IMR-90 (cell line): Measurements from ENCODE around the gene FARS2. TPM values are rescaled to one million over a fixed set of nuclear protein-coding genes. Genes with fewer than 3 reads are reported as not detected.

Experiments
- ATAC-seq: fragments of 200-7000 bp; cut with Tn5 transposase; 2 replicates; pipeline ENCODE4 v1.9.1; 2020; ENCODE audit warnings: low read depth, mild to moderate bottlenecking, moderate library complexity
- BruUV-seq: library from RNA; stranded (reverse); fragments of 400-500 nt; replicated peaks from 2 replicates; lab custom pipeline; 2021; lab: Mats Ljungman, UMichigan
- CTCF ChIA-PET: fragments of 300-600 bp; formaldehyde crosslinking; extraction: SDS; loops from one replicate; lab custom pipeline; 2021; ENCODE audit warnings: antibody characterized with exemption; lab: Yijun Ruan, JAX
- POLR2A ChIA-PET: fragments of 300-600 bp; sonication (Branson Sonifier 250); formaldehyde crosslinking; loops from one replicate; lab custom pipeline; 2022; ENCODE audit warnings: antibody characterized with exemption; ENCODE audit not compliant: unreplicated experiment; lab: Charles Lee
- DNase-seq: peaks from one replicate; pipeline ENCODE4 v3.0.0; 2013
- H2AFZ ChIP-seq: replicated peaks from 2 replicates; pipeline ENCODE3; 2013; ENCODE audit warnings: low read length, mild to moderate bottlenecking; ENCODE audit not compliant: poor library complexity
- H2AK5ac ChIP-seq: 2 replicates; pipeline ENCODE4 v1.6.1; 2013; ENCODE audit warnings: low read depth, low read length, inconsistent platforms
- H2AK9ac ChIP-seq: replicated peaks from 2 replicates; pipeline ENCODE3; 2013; ENCODE audit warnings: mild to moderate bottlenecking, low read depth, low read length, moderate library complexity; ENCODE audit not compliant: poor library complexity
- H2BK120ac ChIP-seq: 2 replicates; pipeline ENCODE4 v1.6.1; 2013; ENCODE audit warnings: low read depth, low read length, inconsistent platforms
- H2BK15ac ChIP-seq: 3 replicates; pipeline ENCODE4 v1.6.1; 2013; ENCODE audit warnings: low read depth, low read length, inconsistent platforms
- H2BK20ac ChIP-seq: 2 replicates; pipeline ENCODE4 v1.6.1; 2013; ENCODE audit warnings: low read depth, mild to moderate bottlenecking, inconsistent platforms, low read length, moderate library complexity
- H2BK5ac ChIP-seq: 2 replicates; pipeline ENCODE4 v1.6.1; 2013; ENCODE audit warnings: mild to moderate bottlenecking, low read depth, low read length, inconsistent platforms; ENCODE audit not compliant: poor library complexity, severe bottlenecking
- H3K14ac ChIP-seq: replicated peaks from 2 replicates; pipeline ENCODE4 v1.6.1; 2013; ENCODE audit warnings: low read depth, low read length, inconsistent platforms
- H3K18ac ChIP-seq: 2 replicates; pipeline ENCODE4 v1.6.1; 2013; ENCODE audit warnings: low read depth, low read length, control low read depth
- H3K23ac ChIP-seq: 2 replicates; pipeline ENCODE4 v1.6.1; 2013; ENCODE audit warnings: low read depth, low read length, inconsistent platforms
- H3K27ac ChIP-seq: 2 replicates; pipeline ENCODE4 v1.5.1; 2013; ENCODE audit warnings: mild to moderate bottlenecking, control low read depth, low read length; ENCODE audit not compliant: insufficient read depth
- H3K27me3 ChIP-seq: 2 replicates; pipeline ENCODE4 v1.6.1; 2013; ENCODE audit warnings: low read length; ENCODE audit not compliant: control insufficient read depth, insufficient read depth
- H3K36me3 ChIP-seq: 2 replicates; pipeline ENCODE4 v1.6.1; 2013; ENCODE audit warnings: low read length, mixed read lengths; ENCODE audit not compliant: control insufficient read depth, insufficient read depth
- H3K4ac ChIP-seq: 2 replicates; pipeline ENCODE4 v1.6.1; 2013; ENCODE audit warnings: low read depth, low read length, inconsistent platforms
- H3K4me1 ChIP-seq: 2 replicates; pipeline ENCODE4 v1.6.1; 2013; ENCODE audit warnings: low read length, mixed read lengths; ENCODE audit not compliant: control insufficient read depth, insufficient read depth
- H3K4me2 ChIP-seq: 2 replicates; pipeline ENCODE4 v1.6.1; 2013; ENCODE audit warnings: low read depth, mild to moderate bottlenecking, control low read depth, low read length, moderate library complexity
- H3K4me3 ChIP-seq: 2 replicates; pipeline ENCODE4 v1.5.1; 2013; ENCODE audit warnings: low read depth, mild to moderate bottlenecking, control low read depth, low read length, moderate library complexity; ENCODE audit not compliant: insufficient read depth
- H3K56ac ChIP-seq: 2 replicates; pipeline ENCODE4 v1.6.1; 2013; ENCODE audit warnings: low read length, inconsistent platforms; ENCODE audit not compliant: insufficient read depth; ENCODE audit errors: extremely low read depth
- H3K79me1 ChIP-seq, 2 experiments: 2 replicates each; pipeline ENCODE4 v1.6.1; 2013; ENCODE audit warnings: low read length in 2 of 2, inconsistent platforms in 1 of 2, low read depth in 1 of 2
- H3K9ac ChIP-seq: 2 replicates; pipeline ENCODE4 v1.6.1; 2013; ENCODE audit warnings: low read depth, low read length, control low read depth
- H3K9me1 ChIP-seq: 2 replicates; pipeline ENCODE4 v1.6.1; 2013; ENCODE audit warnings: low read length, inconsistent platforms; ENCODE audit not compliant: insufficient read depth
- H3K9me3 ChIP-seq: 2 replicates; pipeline ENCODE4 v1.6.1; 2013; ENCODE audit warnings: low read length; ENCODE audit not compliant: control insufficient read depth, insufficient read depth
- H4K20me1 ChIP-seq: 2 replicates; pipeline ENCODE4 v1.6.1; 2013; ENCODE audit warnings: low read length, inconsistent platforms; ENCODE audit not compliant: insufficient read depth
- H4K5ac ChIP-seq: 2 replicates; pipeline ENCODE4 v1.6.1; 2013; ENCODE audit warnings: mild to moderate bottlenecking, low read depth, low read length, control low read depth
- H4K8ac ChIP-seq, 2 experiments: 2 replicates each; pipeline ENCODE4 v1.6.1; 2013; ENCODE audit warnings: low read depth in 2 of 2, low read length in 2 of 2, control low read depth in 1 of 2, inconsistent platforms in 1 of 2
- H4K91ac ChIP-seq: 2 replicates; pipeline ENCODE4 v1.6.1; 2013; ENCODE audit warnings: low read depth, low read length, inconsistent platforms; ENCODE audit not compliant: insufficient read depth
- BHLHE40 ChIP-seq: fragments of 150-350 bp; IDR thresholded peaks from 2 replicates; pipeline ENCODE4 v1.6.1; 2016; ENCODE audit warnings: mild to moderate bottlenecking, low read depth, low read length
- CEBPB ChIP-seq: IDR thresholded peaks from 2 replicates; pipeline ENCODE4 v1.6.1; 2012; ENCODE audit warnings: low read depth, low read length, improper control_type of control experiment
- CHD1 ChIP-seq: IDR thresholded peaks from 2 replicates; pipeline ENCODE4 v1.6.1; 2012; ENCODE audit warnings: low read depth, low read length, improper control_type of control experiment
- CTCF ChIP-seq: conservative IDR thresholded peaks from 2 replicates; pipeline ENCODE4 v1.5.1; 2012; ENCODE audit warnings: mild to moderate bottlenecking, low read depth, low read length, improper control_type of control experiment
- FOS ChIP-seq: fragments of 150-350 bp; IDR thresholded peaks from 2 replicates; pipeline ENCODE4 v1.6.1; 2016; ENCODE audit warnings: low read depth, low read length
- MAFK ChIP-seq: IDR thresholded peaks from 2 replicates; pipeline ENCODE4 v1.6.1; 2012; ENCODE audit warnings: low read depth, low read length, improper control_type of control experiment
- MAZ ChIP-seq: IDR thresholded peaks from 2 replicates; pipeline ENCODE4 v1.6.1; 2012; ENCODE audit warnings: low read depth, mild to moderate bottlenecking, low read length, improper control_type of control experiment, moderate library complexity, borderline replicate concordance
- MXI1 ChIP-seq: IDR thresholded peaks from 2 replicates; pipeline ENCODE4 v1.6.1; 2012; ENCODE audit warnings: low read depth, mild to moderate bottlenecking, low read length, moderate library complexity, borderline replicate concordance
- NFE2L2 ChIP-seq: fragments of 150-350 bp; IDR thresholded peaks from 2 replicates; pipeline ENCODE4 v1.6.1; 2016; ENCODE audit warnings: low read depth, mild to moderate bottlenecking, low read length
- POLR2A ChIP-seq: IDR thresholded peaks from 2 replicates; pipeline ENCODE4 v1.6.1; 2012; ENCODE audit warnings: mild to moderate bottlenecking, low read depth, low read length
- RAD21 ChIP-seq: IDR thresholded peaks from 2 replicates; pipeline ENCODE4 v1.6.1; 2012; ENCODE audit warnings: low read length, improper control_type of control experiment
- RCOR1 ChIP-seq: IDR thresholded peaks from 2 replicates; pipeline ENCODE4 v1.6.1; 2012; ENCODE audit warnings: mild to moderate bottlenecking, low read length, improper control_type of control experiment; ENCODE audit not compliant: insufficient replicate concordance
- RFX5 ChIP-seq: IDR thresholded peaks from 2 replicates; pipeline ENCODE4 v1.8.0; 2012; ENCODE audit warnings: low read depth, mild to moderate bottlenecking, low read length, moderate library complexity
- SMC3 ChIP-seq: fragments of 150-350 bp; IDR thresholded peaks from 2 replicates; pipeline ENCODE4 v1.6.1; 2016; ENCODE audit warnings: low read depth, mild to moderate bottlenecking, antibody characterized with exemption, low read length, moderate library complexity
- USF2 ChIP-seq: fragments of 150-350 bp; IDR thresholded peaks from 2 replicates; pipeline ENCODE4 v1.6.1; 2017; ENCODE audit warnings: mild to moderate bottlenecking, antibody characterized with exemption, low read length, low read depth
- WGBS, 2 experiments: methylation state at CpG; one replicate each; pipeline versions ENCODE4 v1.1.5 to v1.1.7; 2013; ENCODE audit warnings: missing lambda C conversion rate in 2 of 2; ENCODE audit not compliant: insufficient read length in 1 of 2; ENCODE audit errors: extremely low coverage in 2 of 2; 5-methylcytosine and 5-hydroxymethylcytosine counted together
- dilution Hi-C: fragments of 300-500 bp; cut with HindIII; formaldehyde crosslinking; loops from one replicate; pipeline ENCODE4 v1.14.3; 2018; ENCODE audit warnings: low sequenced_read_pairs; ENCODE audit not compliant: unreplicated experiment
- in situ Hi-C: fragments of 300-500 bp; cut with MboI; formaldehyde crosslinking; loops from 3 replicates; pipeline ENCODE4 v1.14.3; 2019; ENCODE audit warnings: low sequenced_read_pairs, inconsistent platforms, mixed read lengths
- intact Hi-C: fragments of 100-400 bp; cut with micrococcal nuclease; formaldehyde crosslinking; loops from 2 replicates; pipeline ENCODE4 v1.10.0; 2022
- polyA plus RNA-seq, 3 experiments: library from polyadenylated mRNA; depleted of rRNA; stranded (reverse); fragments of >200 nt; gene quantifications; 2 replicates each; pipeline ENCODE4 v1.2.3, GENCODE V29; 2012; ENCODE audit warnings: low replicate concordance in 1 of 3
- total RNA-seq: library from RNA; depleted of rRNA; stranded (reverse); fragments of >200 nt; gene quantifications from 2 replicates; pipeline ENCODE4 v1.2.3, GENCODE V29; 2012
- TF ChIP-seq, protein P1 (sequence below): fragments of 150-350 bp; IDR thresholded peaks from 2 replicates; pipeline ENCODE4 v1.6.1; 2016; ENCODE audit warnings: low read depth, mild to moderate bottlenecking, low read length, moderate library complexity, borderline replicate concordance

The FARS2 gene
- total and polyA plus RNA-seq, 2 of the 4 experiments (the other 2 are of a cell fraction), result 12.1 to 28.9 TPM

- Histone ChIP-seq H3K56ac (no peak overlapping the region), H2BK5ac (no peak overlapping the region), H2BK15ac (no peak overlapping the region), H3K18ac (no peak overlapping the region), H4K5ac (no peak overlapping the region), H2BK120ac (no peak overlapping the region), H3K9me3 (no peaks in the 10 kb centered on the region), H3K4me1 (no peaks in the 10 kb centered on the region), H2AK9ac (no peak overlapping the region), H2BK20ac (no peak overlapping the region), H2AFZ (no peak overlapping the region), H3K23ac (no peak overlapping the region), H2AK5ac (no peak overlapping the region), H3K4ac (no peak overlapping the region), H4K8ac (no peak overlapping the region), H3K27me3 (no peaks in the 10 kb centered on the region), H4K20me1 (no peaks in the 10 kb centered on the region), H3K27ac (no peak overlapping the region), H3K4me2 (no peak overlapping the region), H3K14ac (no peak overlapping the region), H4K91ac (no peak overlapping the region), H3K4me3 (no peak overlapping the region), H3K36me3 (no peaks in the 10 kb centered on the region), H3K9ac (no peak overlapping the region), H3K79me1 (no peaks in the 10 kb centered on the region), H3K9me1 (no peaks in the 10 kb centered on the region)
- dilution Hi-C loops (no loop called here), in situ Hi-C loops (no loop called here), intact Hi-C loops (no loop called here)
- WGBS, 2 experiments, result 89% methylated on average over 4 of the region's 8 CpGs; no CpG with 5 or more reads in 1 of the 2 experiments
- CTCF ChIA-PET, result no interaction called here
- ATAC-seq (no peak), DNase-seq (no peak)
- no TSS peak for BruUV-seq
- POLR2A ChIA-PET, result no interaction called here
- no peak for TF ChIP-seq BHLHE40
- no peak for TF ChIP-seq CEBPB
- TF ChIP-seq USF2, result no peak
- no peak for TF ChIP-seq MXI1
- TF ChIP-seq RFX5, result no peak
- no peak for TF ChIP-seq FOS
- no peak for TF ChIP-seq RCOR1
- no peak for TF ChIP-seq MAZ
- no peak for TF ChIP-seq RAD21
- TF ChIP-seq CHD1, result no peak
- TF ChIP-seq, protein P1, sequence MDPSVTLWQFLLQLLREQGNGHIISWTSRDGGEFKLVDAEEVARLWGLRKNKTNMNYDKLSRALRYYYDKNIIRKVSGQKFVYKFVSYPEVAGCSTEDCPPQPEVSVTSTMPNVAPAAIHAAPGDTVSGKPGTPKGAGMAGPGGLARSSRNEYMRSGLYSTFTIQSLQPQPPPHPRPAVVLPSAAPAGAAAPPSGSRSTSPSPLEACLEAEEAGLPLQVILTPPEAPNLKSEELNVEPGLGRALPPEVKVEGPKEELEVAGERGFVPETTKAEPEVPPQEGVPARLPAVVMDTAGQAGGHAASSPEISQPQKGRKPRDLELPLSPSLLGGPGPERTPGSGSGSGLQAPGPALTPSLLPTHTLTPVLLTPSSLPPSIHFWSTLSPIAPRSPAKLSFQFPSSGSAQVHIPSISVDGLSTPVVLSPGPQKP, result no peak
- TF ChIP-seq CTCF, result no peak
- TF ChIP-seq NFE2L2, result no peak
- no peak for TF ChIP-seq MAFK
- TF ChIP-seq SMC3, result no peak
- no peak for TF ChIP-seq POLR2A
Measured at GRCh38 chr6:5610640-5611039, 349.3 kb downstream of the FARS2 start.
